MM.1S (cell line): Measurements from ENCODE around the gene FSIP1.

Experiments
- CTCF ChIP-seq: fragments of 300-600 bp; sonication (generic); IDR thresholded peaks from 2 replicates; pipeline ENCODE4 v1.5.1; 2016; ENCODE audit warnings: antibody characterized with exemption, low read length, mixed read lengths
- EZH2 ChIP-seq: fragments of 300-600 bp; sonication (generic); optimal IDR thresholded peaks from 2 replicates; pipeline ENCODE3; 2017; ENCODE audit warnings: low read depth, mild to moderate bottlenecking, antibody characterized with exemption, low read length, mixed read lengths

GRCh38 chr15:39578851-39579486, 203.7 kb downstream of the FSIP1 start:
- TF ChIP-seq EZH2, result no peak
- TF ChIP-seq CTCF, result no peak
